GM23338 (cell line): ENCODE measurements around the gene TMEM269. TPM values are rescaled to one million over a fixed set of nuclear protein-coding genes. Genes with fewer than 3 reads are reported as not detected.
"Not testable (repeated sequence)": the region's sequence is repeated elsewhere in the genome, so short reads cannot be mapped to it uniquely, and the experiment has no call there.

Experiments used
- ATAC-seq: fragments of 200-7000 bp; cut with Tn5 transposase; 3 replicates; pipeline ENCODE4 v1.9.1; 2020
- DNase-seq: peaks from one replicate; pipeline ENCODE4 v3.0.0-alpha.2; 2015; ENCODE audit warnings: low spot score
- H2AFZ ChIP-seq: fragments of 200-600 bp; sonication (generic); 2 replicates; pipeline ENCODE4 v1.8.0; 2016; ENCODE audit warnings: antibody characterized with exemption, mild to moderate bottlenecking, moderate library complexity
- H3F3A ChIP-seq: fragments of 200-600 bp; sonication (generic); replicated peaks from 2 replicates; pipeline ENCODE4 v1.8.0; 2017; ENCODE audit warnings: antibody characterized with exemption, mixed run types, low read depth
- H3K27ac ChIP-seq: fragments of 200-600 bp; sonication (generic); 2 replicates; pipeline ENCODE4 v1.6.1; 2016; ENCODE audit warnings: low read depth
- H3K27me3 ChIP-seq: fragments of 200-600 bp; sonication (generic); 2 replicates; pipeline ENCODE4 v1.8.0; 2016; ENCODE audit warnings: mild to moderate bottlenecking, mixed run types, moderate library complexity; ENCODE audit not compliant: insufficient read depth
- H3K36me3 ChIP-seq: fragments of 200-600 bp; sonication (generic); 2 replicates; pipeline ENCODE4 v1.8.0; 2016; ENCODE audit warnings: mild to moderate bottlenecking; ENCODE audit not compliant: insufficient read depth
- H3K4me1 ChIP-seq: fragments of 200-600 bp; sonication (generic); 2 replicates; pipeline ENCODE4 v1.8.0; 2016; ENCODE audit warnings: mild to moderate bottlenecking, moderate library complexity; ENCODE audit not compliant: insufficient read depth
- H3K4me2 ChIP-seq: fragments of 200-600 bp; sonication (generic); 2 replicates; pipeline ENCODE4 v1.7.1; 2017; ENCODE audit warnings: mixed run types
- H3K4me3 ChIP-seq: fragments of 200-600 bp; sonication (generic); 2 replicates; pipeline ENCODE4 v1.6.1; 2016; ENCODE audit warnings: mixed run types
- H3K79me2 ChIP-seq: fragments of 200-600 bp; sonication (generic); replicated peaks from 2 replicates; pipeline ENCODE4 v1.8.0; 2017; ENCODE audit warnings: mild to moderate bottlenecking; ENCODE audit not compliant: insufficient read depth
- H3K9me2 ChIP-seq: fragments of 200-600 bp; sonication (generic); 2 replicates; pipeline ENCODE4 v1.8.0; 2017; ENCODE audit not compliant: insufficient read depth
- H4K20me1 ChIP-seq: fragments of 200-600 bp; sonication (generic); replicated peaks from 2 replicates; pipeline ENCODE4 v1.8.0; 2017; ENCODE audit warnings: mild to moderate bottlenecking; ENCODE audit not compliant: insufficient read depth
- H3K27ac Mint-ChIP-seq: 2 replicates; pipeline ENCODE4 v1.8.0; 2020; ENCODE audit warnings: inconsistent platforms, mild to moderate bottlenecking, moderate library complexity, mixed read lengths
- H3K27me3 Mint-ChIP-seq: 3 replicates; pipeline ENCODE4 v1.8.0; 2022; ENCODE audit warnings: low read depth, mild to moderate bottlenecking, moderate library complexity, mixed read lengths, inconsistent platforms; ENCODE audit not compliant: insufficient read depth, poor library complexity
- H3K36me3 Mint-ChIP-seq: 3 replicates; pipeline ENCODE4 v1.8.0; 2021; ENCODE audit warnings: low read depth, mild to moderate bottlenecking, inconsistent platforms, moderate library complexity, mixed read lengths
- H3K4me1 Mint-ChIP-seq: 3 replicates; pipeline ENCODE4 v1.8.0; 2020; ENCODE audit warnings: mild to moderate bottlenecking, inconsistent platforms, mixed read lengths
- H3K4me3 Mint-ChIP-seq: 3 replicates; pipeline ENCODE4 v1.8.0; 2021; ENCODE audit warnings: moderate library complexity, mild to moderate bottlenecking, inconsistent platforms, mixed read lengths
- H3K9me3 Mint-ChIP-seq: 3 replicates; pipeline ENCODE4 v1.8.0; 2020; ENCODE audit warnings: moderate library complexity, mild to moderate bottlenecking, inconsistent platforms, mixed read lengths
- CREB1 ChIP-seq: fragments of 250-450 bp; sonication (Bioruptor Pico); IDR thresholded peaks from 2 replicates; pipeline ENCODE4 v1.5.0; 2020; ENCODE audit warnings: low read depth, mild to moderate bottlenecking, moderate library complexity
- ETS1 ChIP-seq: IDR thresholded peaks from 2 replicates; pipeline ENCODE4 v1.6.1; 2016; ENCODE audit warnings: antibody characterized with exemption
- EZH2 ChIP-seq: fragments of 200-600 bp; sonication (generic); IDR thresholded peaks from one replicate; pipeline ENCODE4 v1.8.0; 2017; ENCODE audit warnings: antibody characterized with exemption, mild to moderate bottlenecking, low read depth; ENCODE audit not compliant: unreplicated experiment
- EZH2phosphoT487 ChIP-seq: fragments of 200-600 bp; sonication (generic); IDR thresholded peaks from one replicate; pipeline ENCODE4 v1.8.1; 2018; ENCODE audit warnings: antibody characterized with exemption; ENCODE audit not compliant: unreplicated experiment
- JUNB ChIP-seq: IDR thresholded peaks from one replicate; pipeline ENCODE4 v1.6.1; 2016; ENCODE audit warnings: antibody characterized with exemption; ENCODE audit not compliant: unreplicated experiment
- NANOG ChIP-seq: IDR thresholded peaks from 2 replicates; pipeline ENCODE4 v1.6.1; 2016; ENCODE audit warnings: antibody characterized with exemption, borderline replicate concordance
- POLR2AphosphoS5 ChIP-seq: IDR thresholded peaks from 2 replicates; pipeline ENCODE4 v1.6.1; 2016; ENCODE audit warnings: antibody characterized with exemption, low read depth
- REST ChIP-seq: IDR thresholded peaks from one replicate; pipeline ENCODE4 v1.6.1; 2018; ENCODE audit warnings: antibody characterized with exemption; ENCODE audit not compliant: unreplicated experiment
- STAT1 ChIP-seq: IDR thresholded peaks from one replicate; pipeline ENCODE4 v1.6.1; 2016; ENCODE audit warnings: antibody characterized with exemption; ENCODE audit not compliant: unreplicated experiment
- ZNF114 ChIP-seq: fragments of 250-450 bp; sonication (Bioruptor Pico); IDR thresholded peaks from 2 replicates; pipeline ENCODE4 v1.5.0; 2020; ENCODE audit warnings: mild to moderate bottlenecking, moderate library complexity
- ZNF331 ChIP-seq: fragments of 250-450 bp; sonication (Bioruptor Pico); IDR thresholded peaks from 2 replicates; pipeline ENCODE4 v1.5.0; 2020; ENCODE audit warnings: low read depth, mild to moderate bottlenecking, moderate library complexity
- polyA plus RNA-seq: library from polyadenylated mRNA; unstranded; fragments of >200 nt; fragmentation: Nextera tagmentation; extraction: Ambion mirVana; gene quantifications from 2 replicates; pipeline ENCODE4 v1.2.1, GENCODE V29; 2016
- total RNA-seq: library from RNA; depleted of rRNA; stranded (reverse); fragments of >200 nt; shearing (Covaris generic); gene quantifications from 2 replicates; pipeline ENCODE4 v1.2.3, GENCODE V29; 2014

The TMEM269 gene
- total and polyA plus RNA-seq, 2 experiments from 2014 or later, result 0.31 to 0.45 TPM

DNA sequence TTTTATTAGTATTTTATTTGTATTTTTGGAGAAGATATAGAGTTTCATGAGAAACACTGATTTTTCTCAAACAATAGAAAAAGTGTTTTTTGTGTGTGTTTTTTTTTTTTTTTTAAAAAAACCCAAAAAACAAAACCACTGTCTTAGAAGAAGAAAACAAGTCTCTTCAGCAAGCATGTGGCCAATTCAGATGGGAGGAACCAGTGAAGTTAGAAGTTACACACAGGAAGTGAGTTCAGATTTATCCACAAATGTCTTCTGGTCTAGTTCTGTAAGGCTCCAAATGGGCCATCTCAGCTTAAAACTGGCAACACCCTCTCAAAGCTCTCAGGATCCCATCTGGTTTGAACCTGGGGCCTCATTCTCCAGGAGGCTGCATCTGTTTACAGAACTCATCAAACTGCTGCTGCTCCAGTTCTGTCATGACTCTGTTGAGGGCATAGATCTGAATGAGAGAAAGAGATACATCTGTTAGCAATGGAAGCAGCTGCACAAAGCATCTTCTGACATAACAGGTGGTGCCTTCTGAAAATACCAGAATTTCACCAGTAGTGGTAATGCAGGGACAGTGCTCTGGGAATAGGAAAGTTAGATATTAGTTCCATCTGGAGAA is 22.4 kb downstream of the TMEM269 start (continued):
- TF ChIP-seq EZH2phosphoT487, result no peak
- no peak for TF ChIP-seq ZNF114
- no peak for TF ChIP-seq POLR2AphosphoS5
- no peak for TF ChIP-seq STAT1
- TF ChIP-seq ETS1, result no peak
- TF ChIP-seq JUNB, result no peak
- no peak for TF ChIP-seq EZH2
- TF ChIP-seq REST, result no peak

DNA sequence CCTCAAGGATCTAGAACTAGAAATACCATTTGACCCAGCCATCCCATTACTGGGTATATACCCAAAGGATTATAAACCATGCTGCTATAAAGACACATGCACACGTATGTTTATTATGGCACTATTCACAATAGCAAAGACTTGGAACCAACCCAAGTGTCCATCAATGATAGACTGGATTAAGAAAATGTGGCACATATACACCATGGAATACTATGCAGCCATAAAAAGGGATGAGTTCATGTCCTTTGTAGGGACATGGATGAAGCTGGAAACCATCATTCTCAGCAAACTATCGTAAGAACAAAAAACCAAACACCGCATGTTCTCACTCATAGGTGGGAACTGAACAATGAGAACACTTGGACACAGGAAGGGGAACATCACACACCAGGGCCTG is 30.0 kb downstream of the TMEM269 start:
- H3K4me2 ChIP-seq, DNase-seq, H3K9me2 ChIP-seq, H3K27ac ChIP-seq, ATAC-seq, H3K27ac Mint-ChIP-seq, H2AFZ ChIP-seq, H3K4me3 ChIP-seq, H3K79me2 ChIP-seq, H3K36me3 Mint-ChIP-seq, H3K36me3 ChIP-seq, H3F3A ChIP-seq, H4K20me1 ChIP-seq, H3K9me3 Mint-ChIP-seq, H3K4me3 Mint-ChIP-seq, H3K27me3 Mint-ChIP-seq, H3K27me3 ChIP-seq: not testable (repeated sequence)
- H3K4me1 ChIP-seq, result peaks cover 10% of the 10 kb centered on the region; the same call in 1 of the 2 replicates
- H3K4me1 Mint-ChIP-seq, result peaks cover 11% of the 10 kb centered on the region

GRCh38 chr1:42815941-42816584 is 31.3 kb downstream of the TMEM269 start:
- Mint-ChIP-seq H3K4me3 (peak overlapping the region; percentile 83), H3K27me3 (no peaks in the 10 kb centered on the region), H3K4me1 (peaks cover 14% of the 10 kb centered on the region), H3K27ac (peak overlapping the region; percentile 85), H3K36me3 (peaks cover 4% of the 10 kb centered on the region; the same call in 2 of the 3 replicates), H3K9me3 (no peaks in the 10 kb centered on the region)
- no peak for DNase-seq
- H3K27ac ChIP-seq, result peak overlapping the region; percentile 88
- H3K9me2 ChIP-seq, result no peaks in the 10 kb centered on the region
- no peaks in the 10 kb centered on the region; the same call in 1 of the 2 replicates for H3K36me3 ChIP-seq
- H3K27me3 ChIP-seq, result no peaks in the 10 kb centered on the region
- peaks cover 6% of the 10 kb centered on the region for H3F3A ChIP-seq
- H3K4me3 ChIP-seq, result peak overlapping the region; percentile 84
- peak overlapping the region; percentile 71 for H3K4me2 ChIP-seq
- peak; percentile 50 for ATAC-seq
- H3K79me2 ChIP-seq, result no peaks in the 10 kb centered on the region; the same call in 1 of the 2 replicates
- H2AFZ ChIP-seq, result peak overlapping the region; percentile 95
- H3K4me1 ChIP-seq, result peaks cover 17% of the 10 kb centered on the region
- no peaks in the 10 kb centered on the region for H4K20me1 ChIP-seq
- TF ChIP-seq REST (no peak), POLR2AphosphoS5 (no peak), ZNF331 (CRISPR knock-in tag) (no peak), EZH2 (no peak), NANOG (no peak), STAT1 (no peak), JUNB (no peak), CREB1 (CRISPR knock-in tag) (no peak), ETS1 (no peak), EZH2phosphoT487 (no peak), ZNF114 (no peak)
